Liver (tissue), 3 donors: ENCODE measurements around the gene LAMB2.

ENCODE experiments used
- HNF4A ChIP-seq, 2 donors: conservative IDR thresholded peaks; 2 replicates each; pipeline ENCODE4 v1.6.1; 2016; ENCODE audit warnings: antibody characterized with exemption in 2 of 2, mild to moderate bottlenecking in 2 of 2
- SP1 ChIP-seq: IDR thresholded peaks from 2 replicates; pipeline ENCODE4 v1.6.1; 2018; ENCODE audit warnings: antibody characterized with exemption, mild to moderate bottlenecking
- TAF1 ChIP-seq: conservative IDR thresholded peaks from 2 replicates; pipeline ENCODE4 v1.6.1; 2016; ENCODE audit warnings: antibody characterized with exemption, mild to moderate bottlenecking
- YY1 ChIP-seq: IDR thresholded peaks from 2 replicates; pipeline ENCODE4 v1.6.1; 2016; ENCODE audit warnings: antibody characterized with exemption, mild to moderate bottlenecking
- TF ChIP-seq, protein P1 (sequence below): IDR thresholded peaks from 2 replicates; pipeline ENCODE4 v1.6.1; 2016; ENCODE audit warnings: antibody characterized with exemption
- TF ChIP-seq, protein P2 (sequence below): fragments of 150-350 bp; IDR thresholded peaks from 2 replicates; pipeline ENCODE4 v1.5.1; 2017; ENCODE audit warnings: improper control_type of control experiment, low read depth, low read length; ENCODE audit not compliant: missing input control
- TF ChIP-seq, protein P3 (sequence below): IDR thresholded peaks from 2 replicates; pipeline ENCODE4 v1.6.1; 2016; ENCODE audit warnings: antibody characterized with exemption
- donor health status: healthy.
- donor health status: healthy.

GRCh38 chr3:49122886-49123545 lies 9.8 kb downstream of the LAMB2 start:
- TF ChIP-seq, protein P1, sequence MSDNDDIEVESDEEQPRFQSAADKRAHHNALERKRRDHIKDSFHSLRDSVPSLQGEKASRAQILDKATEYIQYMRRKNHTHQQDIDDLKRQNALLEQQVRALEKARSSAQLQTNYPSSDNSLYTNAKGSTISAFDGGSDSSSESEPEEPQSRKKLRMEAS, result no peak
- TF ChIP-seq, protein P2, sequence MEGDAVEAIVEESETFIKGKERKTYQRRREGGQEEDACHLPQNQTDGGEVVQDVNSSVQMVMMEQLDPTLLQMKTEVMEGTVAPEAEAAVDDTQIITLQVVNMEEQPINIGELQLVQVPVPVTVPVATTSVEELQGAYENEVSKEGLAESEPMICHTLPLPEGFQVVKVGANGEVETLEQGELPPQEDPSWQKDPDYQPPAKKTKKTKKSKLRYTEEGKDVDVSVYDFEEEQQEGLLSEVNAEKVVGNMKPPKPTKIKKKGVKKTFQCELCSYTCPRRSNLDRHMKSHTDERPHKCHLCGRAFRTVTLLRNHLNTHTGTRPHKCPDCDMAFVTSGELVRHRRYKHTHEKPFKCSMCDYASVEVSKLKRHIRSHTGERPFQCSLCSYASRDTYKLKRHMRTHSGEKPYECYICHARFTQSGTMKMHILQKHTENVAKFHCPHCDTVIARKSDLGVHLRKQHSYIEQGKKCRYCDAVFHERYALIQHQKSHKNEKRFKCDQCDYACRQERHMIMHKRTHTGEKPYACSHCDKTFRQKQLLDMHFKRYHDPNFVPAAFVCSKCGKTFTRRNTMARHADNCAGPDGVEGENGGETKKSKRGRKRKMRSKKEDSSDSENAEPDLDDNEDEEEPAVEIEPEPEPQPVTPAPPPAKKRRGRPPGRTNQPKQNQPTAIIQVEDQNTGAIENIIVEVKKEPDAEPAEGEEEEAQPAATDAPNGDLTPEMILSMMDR, result no peak
- TF ChIP-seq YY1, result no peak
- TF ChIP-seq, protein P3, sequence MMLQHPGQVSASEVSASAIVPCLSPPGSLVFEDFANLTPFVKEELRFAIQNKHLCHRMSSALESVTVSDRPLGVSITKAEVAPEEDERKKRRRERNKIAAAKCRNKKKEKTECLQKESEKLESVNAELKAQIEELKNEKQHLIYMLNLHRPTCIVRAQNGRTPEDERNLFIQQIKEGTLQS, result no peak
- no peak for TF ChIP-seq HNF4A (conservative IDR thresholded peaks at IDR 0.05)
- no peak for TF ChIP-seq SP1
- no peak for TF ChIP-seq TAF1
